Esophagus squamous epithelium (tissue), 4 donors: Measurements from ENCODE around the gene OGFOD3.

Experiments
- CTCF ChIP-seq, 6 experiments: fragments of 450-650 bp in 4 of 6; fragments of 200-600 bp in 2 of 6; sonication (generic) in 2 of 6; IDR thresholded peaks; one replicate each; pipeline ENCODE4 v1.5.1; 2016 to 2019; ENCODE audit warnings: antibody characterized with exemption in 6 of 6, mild to moderate bottlenecking in 4 of 6, moderate library complexity in 4 of 6
- POLR2A ChIP-seq, 4 donors: fragments of 450-650 bp; IDR thresholded peaks; one replicate each; pipeline ENCODE4 v1.6.1; 2017; ENCODE audit warnings: antibody characterized with exemption in 4 of 4, mild to moderate bottlenecking in 4 of 4, moderate library complexity in 3 of 4

- no peak for TF ChIP-seq CTCF (IDR thresholded peaks at IDR 0.05)
- TF ChIP-seq POLR2A (IDR thresholded peaks at IDR 0.05), result no peak
Observed at GRCh38 chr17:82374626-82375331, 43.6 kb downstream of the OGFOD3 start.
